IPS-NIHi7 (cell line): ENCODE results near the gene SNTA1.
"Not testable (repeated sequence)": the region's sequence is repeated elsewhere in the genome, so short reads cannot be mapped to it uniquely, and the experiment has no call there.

Experiments used
- DNase-seq: peaks from one replicate; pipeline ENCODE4 v3.0.0; 2012; ENCODE audit warnings: mixed read lengths; ENCODE audit errors: extremely low spot score

SNTA1 gene

GRCh38 chr20:33465481-33466302, 22.1 kb upstream of the SNTA1 start:
- DNase-seq = no peak

GRCh38 chr20:33464759-33465158, 21.2 kb upstream of the SNTA1 start:
- not testable (repeated sequence) for DNase-seq

GRCh38 chr20:33463332-33464101, 20.0 kb upstream of the SNTA1 start:
- DNase-seq = no peak

GRCh38 chr20:33460711-33461110, 17.1 kb upstream of the SNTA1 start:
- no peak for DNase-seq

GRCh38 chr20:33459599-33459998, 16.0 kb upstream of the SNTA1 start:
- DNase-seq = no peak

- peak; percentile 88 for DNase-seq
These were observed 13.5 kb upstream of the SNTA1 start for GRCh38 chr20:33456916-33457642.

GRCh38 chr20:33450867-33451266, 7.3 kb upstream of the SNTA1 start:
- no peak for DNase-seq

GRCh38 chr20:33445881-33446625, 2.5 kb upstream of the SNTA1 start:
- no peak for DNase-seq

- no peak for DNase-seq
These were observed 1.4 kb upstream of the SNTA1 start for GRCh38 chr20:33444797-33445560.

- peak; percentile 60 for DNase-seq
These were observed 504 bp downstream of the SNTA1 start for GRCh38 chr20:33443006-33443511.

- DNase-seq = no peak
These were observed 1.2 kb downstream of the SNTA1 start for GRCh38 chr20:33442136-33443005.

- DNase-seq = no peak
These were observed 2.2 kb downstream of the SNTA1 start for GRCh38 chr20:33441142-33441955.

- DNase-seq = not testable (repeated sequence)
These were observed 3.0 kb downstream of the SNTA1 start for GRCh38 chr20:33440562-33440961.

GRCh38 chr20:33438481-33438880, 5.1 kb downstream of the SNTA1 start:
- DNase-seq = no peak

- DNase-seq = no peak
These were observed 6.2 kb downstream of the SNTA1 start for GRCh38 chr20:33437141-33437911.

GRCh38 chr20:33434434-33434833, 9.1 kb downstream of the SNTA1 start:
- no peak for DNase-seq

- DNase-seq = no peak
These were observed 9.9 kb downstream of the SNTA1 start for GRCh38 chr20:33433465-33434234.
